Renal pelvis (tissue), 4 donors: Measurements from ENCODE around the gene MARK3. TPM values are rescaled to one million over a fixed set of nuclear protein-coding genes. Genes with fewer than 3 reads are reported as not detected.

Source experiments
- DNase-seq: peaks from one replicate; pipeline ENCODE4 v3.0.0-alpha.2; 2013
- polyA plus RNA-seq, 3 donors: library from polyadenylated mRNA; unstranded; fragments of 120-200 nt; gene quantifications; one replicate each; pipeline ENCODE4 v1.2.1, GENCODE V29; 2013; ENCODE audit not compliant: insufficient read length in 3 of 3

Gene MARK3
- polyA plus RNA-seq, 3 donors, result 92.0 to 135 (median 103) TPM

GRCh38 chr14:103535081-103535890 lies 150.1 kb downstream of the MARK3 start:
- DNase-seq, result no peak

GRCh38 chr14:103535891-103536565 lies 150.8 kb downstream of the MARK3 start:
- DNase-seq, result no peak

DNA sequence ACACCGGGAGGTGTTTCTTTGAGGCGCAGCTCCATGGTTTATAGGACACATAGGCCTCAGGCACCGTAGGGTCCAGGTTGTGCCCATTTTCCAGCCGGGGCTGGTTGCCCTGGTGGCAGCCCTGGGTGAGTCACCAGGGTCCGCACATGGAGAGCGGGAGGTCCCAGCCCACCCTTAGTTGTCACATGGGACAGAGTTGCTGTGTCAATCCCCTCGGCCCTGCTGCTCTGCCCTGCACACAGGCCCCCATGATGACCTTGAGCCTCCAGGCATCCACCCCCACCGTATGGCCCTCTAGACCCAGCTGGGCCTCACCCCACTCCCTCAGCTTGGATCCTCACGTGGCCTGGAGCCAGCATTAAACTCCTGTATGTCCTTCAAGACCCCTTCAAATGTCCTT lies 151.5 kb downstream of the MARK3 start:
- no peak for DNase-seq

DNA sequence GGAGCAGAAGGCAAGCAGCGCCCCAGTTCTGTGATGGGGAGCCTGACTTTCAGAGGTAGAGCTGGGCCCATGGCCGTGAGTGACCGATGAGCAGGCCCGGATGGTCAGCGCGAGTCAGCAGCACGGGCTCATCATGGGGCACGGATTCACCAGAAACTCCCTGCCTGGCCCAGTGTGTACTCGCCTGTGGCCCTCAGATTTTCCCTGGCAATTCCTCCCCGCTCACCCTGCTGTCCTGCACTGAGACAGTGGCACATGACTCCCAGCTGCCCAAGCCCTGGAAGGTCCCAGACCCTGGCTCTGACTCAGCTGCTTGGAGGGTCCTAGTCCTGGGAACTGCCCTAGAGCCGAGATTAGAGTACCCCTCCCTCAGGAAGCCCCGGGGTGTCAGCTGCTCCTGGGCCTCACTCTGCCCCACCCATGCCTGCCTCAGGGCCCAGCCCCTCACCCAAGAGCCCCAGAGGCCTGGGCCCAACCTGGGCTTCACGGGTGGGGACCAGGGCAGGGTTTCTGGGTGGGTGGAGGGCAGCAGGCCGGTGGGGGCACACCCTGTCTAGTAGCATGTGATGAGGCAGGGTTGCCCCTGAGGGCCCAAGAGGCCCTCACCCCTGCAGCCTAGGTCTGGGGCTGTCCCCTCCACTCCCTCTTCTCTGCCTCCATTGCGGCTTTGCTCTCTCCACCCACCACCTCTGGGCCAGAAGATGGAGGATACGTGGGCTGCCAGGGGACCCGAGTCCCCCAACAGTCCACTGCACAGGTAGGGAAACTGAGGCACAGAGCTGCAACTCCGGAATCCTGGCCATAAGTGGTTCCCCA lies 152.2 kb downstream of the MARK3 start:
- DNase-seq, result no peak

- DNase-seq, result no peak
Observed at GRCh38 chr14:103538291-103539055, 153.3 kb downstream of the MARK3 start.

DNA sequence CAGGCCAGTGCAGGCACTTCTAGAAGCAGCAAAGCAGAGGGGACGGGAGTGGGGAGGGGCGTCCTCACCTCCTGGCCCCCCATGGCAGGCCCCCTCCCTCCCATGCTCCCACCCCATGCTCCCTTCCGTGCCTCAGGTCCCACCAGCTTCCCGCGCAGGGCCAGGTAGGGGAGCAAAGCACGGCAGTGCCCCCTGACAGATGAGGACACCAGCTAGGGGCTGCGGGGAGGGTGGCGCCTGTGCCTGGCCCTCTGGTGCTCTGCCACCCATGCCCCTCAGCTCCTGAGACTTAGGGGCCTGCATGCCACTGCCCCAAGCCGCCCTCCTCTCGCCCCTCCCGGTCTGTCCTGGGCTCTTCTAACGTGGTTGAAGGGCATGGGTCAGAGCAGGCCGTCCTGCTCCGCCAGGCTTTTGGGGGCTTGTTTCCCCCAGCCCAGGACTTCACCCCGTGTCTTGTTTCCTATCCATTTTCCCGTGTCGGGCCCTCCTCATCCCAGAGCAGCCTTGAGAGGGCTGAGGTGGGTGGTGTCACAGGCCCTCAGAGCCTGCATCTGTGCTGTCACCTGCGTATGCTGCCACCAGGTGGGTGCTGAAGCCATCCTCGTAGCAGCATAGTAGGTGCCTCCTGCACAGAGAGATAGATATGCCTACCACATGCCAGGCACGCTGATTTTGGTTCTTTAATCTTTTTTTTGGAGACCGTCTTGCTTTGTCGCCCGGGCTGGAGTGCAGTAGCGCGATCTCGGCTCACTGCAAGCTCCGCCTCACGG lies 154.0 kb downstream of the MARK3 start:
- no peak for DNase-seq

- DNase-seq, result no peak
Observed at GRCh38 chr14:103540821-103541708, 155.8 kb downstream of the MARK3 start.

DNA sequence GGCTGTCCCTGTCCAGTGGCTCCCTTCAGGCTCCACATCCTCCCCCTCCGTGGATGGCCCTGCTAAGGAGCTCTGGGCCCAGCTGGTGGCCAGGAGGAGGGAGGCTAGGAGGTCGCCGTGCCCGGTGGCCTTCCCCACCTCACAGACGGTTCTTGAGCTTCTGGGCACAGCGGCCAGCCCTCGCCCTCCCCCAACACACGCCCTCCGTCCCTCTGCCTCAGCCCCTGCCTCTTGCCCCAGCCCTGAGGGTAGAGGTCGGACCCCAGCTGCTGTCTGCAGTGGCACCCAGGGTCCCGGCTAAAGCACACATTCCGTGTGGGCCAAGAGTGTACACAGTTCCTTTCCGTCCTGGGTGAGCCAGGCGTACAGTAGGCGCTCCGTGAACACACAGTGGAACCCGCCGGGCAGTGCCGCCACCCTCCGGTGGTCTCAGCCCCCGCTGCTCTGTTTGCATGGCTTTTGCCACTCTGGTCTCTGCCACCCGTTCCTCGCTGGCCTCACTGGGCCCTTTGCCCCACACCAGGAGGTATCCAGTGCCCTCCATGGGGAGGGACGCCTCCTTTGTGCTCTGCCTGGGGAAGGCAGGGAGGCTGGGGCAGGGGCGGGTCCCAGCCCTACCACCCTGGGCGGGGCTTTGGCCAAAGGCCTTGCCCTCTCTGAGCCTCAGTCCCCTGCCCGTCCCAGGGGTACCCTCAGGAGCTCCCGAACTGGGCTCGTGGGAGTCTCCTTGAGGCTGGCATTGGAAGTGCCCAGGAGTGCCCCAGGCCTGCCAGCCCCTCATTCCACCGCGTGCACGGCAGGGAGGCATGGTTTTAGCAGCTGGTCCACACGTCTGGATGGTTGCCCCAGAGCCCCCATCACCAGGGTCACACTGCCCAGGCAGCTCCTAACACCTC lies 156.7 kb downstream of the MARK3 start:
- DNase-seq, result no peak

GRCh38 chr14:103542605-103543088 lies 157.4 kb downstream of the MARK3 start:
- no peak for DNase-seq

GRCh38 chr14:103543140-103543539 lies 157.9 kb downstream of the MARK3 start:
- no peak for DNase-seq

DNA sequence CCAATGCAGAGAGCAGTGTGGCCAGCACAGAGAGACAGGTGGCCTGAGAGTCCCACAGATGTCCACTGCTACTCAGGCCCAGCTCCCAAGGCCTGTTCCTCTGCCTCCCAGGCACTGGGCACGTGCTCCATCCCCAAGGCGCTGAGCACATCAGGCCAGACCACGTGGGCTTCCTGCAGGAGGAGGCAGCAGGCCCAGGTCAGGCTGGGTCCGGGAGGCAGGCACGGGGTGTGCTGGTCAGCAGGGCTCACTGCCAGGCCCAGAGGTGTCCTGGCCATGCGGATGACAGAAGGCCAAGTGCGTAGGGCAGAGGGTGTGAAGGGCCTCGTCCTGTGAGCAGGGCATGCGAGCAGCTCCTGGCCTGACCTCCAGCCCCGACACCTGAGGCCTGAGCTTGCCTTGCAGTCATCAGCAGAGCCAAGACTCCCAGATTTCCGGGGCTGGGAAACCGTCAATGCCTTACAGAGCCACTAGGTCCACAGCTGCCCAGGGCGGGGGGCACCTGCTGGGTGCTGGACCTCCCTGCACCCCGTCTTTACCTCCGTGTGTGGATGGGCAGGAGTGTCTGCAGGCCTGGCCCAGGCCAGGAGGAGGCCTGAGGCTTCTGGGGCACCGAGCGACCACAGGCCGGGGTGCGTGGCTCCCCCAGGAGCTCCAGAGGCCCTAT lies 158.6 kb downstream of the MARK3 start:
- DNase-seq, result no peak

DNA sequence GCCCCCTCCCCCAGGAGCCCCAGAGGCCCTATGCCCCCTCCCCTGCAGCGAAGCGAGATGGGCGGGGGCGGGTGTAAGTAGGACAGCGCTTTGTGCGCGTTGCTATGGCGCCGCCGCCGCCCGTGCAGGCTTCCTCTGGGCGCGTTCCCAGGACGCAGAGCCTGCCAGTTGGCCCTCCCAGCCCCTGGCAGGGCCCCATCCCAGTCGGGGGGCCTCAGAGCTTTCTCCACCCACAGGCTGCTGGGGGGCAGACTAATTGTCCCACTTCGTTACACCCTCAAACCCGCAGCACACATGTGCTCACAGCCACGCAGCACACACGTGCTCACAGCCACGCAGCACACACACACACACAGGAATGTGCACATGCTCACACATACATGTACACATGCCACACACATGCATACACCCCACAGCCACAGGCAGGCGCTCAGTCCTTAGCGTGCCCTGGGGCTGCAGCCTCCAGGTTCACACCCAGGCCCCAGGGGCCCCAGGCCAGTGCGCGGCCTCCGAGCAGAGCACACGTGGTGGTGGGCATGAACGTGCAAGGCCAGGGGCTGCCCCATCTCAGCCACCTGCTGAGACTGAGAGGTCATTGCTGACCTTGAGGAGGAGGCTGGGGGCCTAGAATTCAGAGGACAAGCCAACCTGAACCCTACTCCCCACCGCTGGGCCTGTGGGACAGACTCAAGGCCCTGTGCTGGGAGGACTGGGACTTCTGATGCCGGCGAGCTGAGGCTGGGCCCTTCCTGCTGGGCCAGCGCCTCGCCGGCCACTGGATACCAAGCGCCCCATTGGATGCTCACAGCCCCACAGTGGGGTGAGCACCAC lies 159.4 kb downstream of the MARK3 start:
- no peak for DNase-seq

DNA sequence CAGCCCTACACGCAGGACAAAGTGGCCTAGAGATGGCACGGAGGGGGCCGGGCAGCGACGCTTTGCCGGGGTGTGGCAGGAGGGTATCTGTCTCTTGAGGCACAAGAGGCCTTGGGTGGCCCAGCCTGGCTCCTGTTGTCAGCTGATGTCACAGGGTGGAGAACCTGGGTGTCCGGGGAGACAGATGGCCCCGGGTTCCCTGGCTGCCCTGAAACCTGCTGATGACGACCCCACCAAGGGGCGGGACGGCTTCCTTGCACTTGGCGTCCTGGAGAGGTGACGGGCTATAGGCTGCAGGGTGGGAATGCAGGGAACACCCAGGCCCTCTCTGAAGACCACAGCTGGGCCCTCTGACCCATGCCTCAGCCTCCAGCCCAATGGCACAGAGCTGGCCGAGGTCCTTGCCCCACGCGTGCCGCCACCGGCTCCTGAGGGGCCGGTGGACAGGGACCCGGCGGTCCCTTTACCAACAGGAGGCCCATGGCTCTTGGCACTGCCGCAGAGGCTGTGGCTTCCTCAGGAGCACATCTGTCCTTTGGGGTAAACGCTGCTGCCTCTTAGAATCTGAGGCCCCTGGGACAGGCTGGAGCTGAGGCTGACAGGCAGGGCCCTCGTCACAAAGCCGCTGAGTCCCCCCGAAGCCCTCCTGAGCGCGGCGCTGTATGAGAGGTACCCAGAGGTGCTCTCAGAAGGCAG lies 160.2 kb downstream of the MARK3 start:
- no peak for DNase-seq

DNA sequence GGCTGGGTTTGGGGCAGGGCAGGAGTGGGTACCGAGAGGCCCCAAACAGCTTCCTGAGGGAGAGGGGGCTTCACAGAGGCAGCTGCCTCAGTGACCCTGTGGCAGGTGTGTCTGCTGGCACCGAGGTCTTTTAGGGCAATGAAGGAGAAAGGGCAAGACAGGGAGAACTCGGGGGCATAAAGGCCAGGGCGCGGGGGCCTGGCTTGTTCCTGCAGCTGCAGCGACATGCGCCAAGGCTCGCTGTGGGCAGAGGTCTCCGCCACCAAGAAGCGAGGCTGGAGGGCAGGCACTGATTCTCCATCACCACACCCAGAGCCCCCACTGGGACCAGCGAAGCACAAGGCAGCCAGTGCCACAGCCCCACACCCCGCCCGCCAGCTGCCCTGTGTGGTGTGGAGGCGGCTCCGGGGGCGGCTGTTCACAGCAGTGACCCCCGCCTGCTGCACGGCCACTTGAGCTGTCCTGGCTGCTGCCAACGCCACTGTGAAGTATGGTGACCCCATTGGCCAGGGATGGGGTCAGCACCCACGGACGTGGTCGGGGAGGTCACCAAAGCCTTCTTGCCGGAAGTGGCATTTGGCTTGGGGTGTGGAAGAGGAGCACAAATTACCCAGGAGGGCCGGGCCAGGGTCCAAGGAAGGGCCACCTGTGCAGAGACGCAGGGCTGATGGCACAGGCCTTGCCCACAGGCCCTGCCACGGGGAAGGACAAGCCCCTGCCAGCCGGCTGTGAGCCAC lies 160.9 kb downstream of the MARK3 start:
- DNase-seq, result no peak

DNA sequence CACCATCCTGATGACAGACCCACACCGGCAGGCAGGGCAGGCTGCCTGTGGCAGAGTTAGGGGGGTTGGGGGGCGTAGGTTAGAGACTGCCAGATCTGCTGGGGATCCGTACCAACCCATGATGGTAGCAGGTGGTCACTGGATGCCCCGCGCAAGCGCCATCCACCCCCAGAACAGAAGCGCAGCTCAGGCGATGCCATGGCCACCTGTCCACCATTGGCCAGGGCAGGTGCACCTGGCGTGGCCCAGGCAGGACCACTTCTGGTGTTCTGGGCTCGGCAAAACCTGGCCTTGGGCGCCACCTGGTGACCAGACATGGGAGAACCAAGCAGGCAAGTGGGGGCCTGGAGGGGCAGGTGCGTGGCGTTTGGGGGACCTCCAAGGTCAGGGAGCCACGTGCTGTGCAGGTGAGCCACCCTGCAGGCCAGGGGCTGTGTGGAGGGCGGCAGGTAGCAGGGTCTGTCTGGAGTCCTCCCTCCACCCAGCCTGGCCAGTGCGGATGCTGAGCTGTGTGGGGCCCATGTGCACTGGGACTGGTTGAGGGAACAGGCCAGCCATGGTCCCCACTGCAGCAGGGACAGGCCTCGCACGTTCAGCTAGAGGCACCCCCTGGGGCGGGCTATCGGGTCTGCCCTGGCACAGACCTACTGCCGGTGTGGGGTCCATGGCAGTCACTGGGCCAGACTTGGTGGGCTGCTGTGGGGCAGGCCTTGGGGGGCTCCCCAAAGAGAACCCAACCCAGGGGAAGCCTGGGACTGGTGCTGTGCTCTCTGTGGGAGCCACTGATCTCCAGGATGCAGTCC lies 161.6 kb downstream of the MARK3 start:
- no peak for DNase-seq
